ENCODE results near the gene SYT1. TPM values are rescaled to one million over a fixed set of nuclear protein-coding genes. Genes with fewer than 3 reads are reported as not detected.

The SYT1 gene
- total RNA-seq, 1 experiment from 2014 or later = not detected

DNA sequence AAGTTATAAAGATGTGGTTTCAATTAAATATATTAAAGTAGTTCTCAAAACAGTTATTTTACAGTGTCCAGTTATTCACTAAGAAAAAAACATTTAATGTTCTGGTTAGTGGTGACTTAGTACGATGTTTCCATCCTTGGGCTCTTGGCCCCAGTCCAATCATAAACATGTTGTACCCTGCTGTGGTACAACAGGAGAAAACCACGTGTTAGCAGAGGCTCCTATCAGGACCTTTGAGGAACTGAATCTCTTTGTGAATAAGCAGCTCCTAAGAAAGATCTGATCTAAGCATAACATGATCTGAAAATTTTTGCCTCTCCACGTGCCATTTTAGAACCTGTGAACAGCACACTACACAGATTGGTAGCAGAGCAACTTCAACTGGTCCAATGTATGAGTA lies 234.0 kb downstream of the SYT1 start:
- DNase-seq (ENCODE audit: low spot score) = peak; percentile 51
- in situ Hi-C loops (cut with HindIII; ENCODE audit: low sequenced_read_pairs) = no loop called here

- DNase-seq (ENCODE audit: low spot score) = no peak
- in situ Hi-C loops (cut with HindIII; ENCODE audit: low sequenced_read_pairs) = no loop called here
Observed at GRCh38 chr12:79108962-79109361, 244.4 kb downstream of the SYT1 start.

GRCh38 chr12:79114896-79115295 lies 250.3 kb downstream of the SYT1 start:
- DNase-seq (ENCODE audit: low spot score) = no peak
- in situ Hi-C loops (cut with HindIII; ENCODE audit: low sequenced_read_pairs) = no loop called here

DNA sequence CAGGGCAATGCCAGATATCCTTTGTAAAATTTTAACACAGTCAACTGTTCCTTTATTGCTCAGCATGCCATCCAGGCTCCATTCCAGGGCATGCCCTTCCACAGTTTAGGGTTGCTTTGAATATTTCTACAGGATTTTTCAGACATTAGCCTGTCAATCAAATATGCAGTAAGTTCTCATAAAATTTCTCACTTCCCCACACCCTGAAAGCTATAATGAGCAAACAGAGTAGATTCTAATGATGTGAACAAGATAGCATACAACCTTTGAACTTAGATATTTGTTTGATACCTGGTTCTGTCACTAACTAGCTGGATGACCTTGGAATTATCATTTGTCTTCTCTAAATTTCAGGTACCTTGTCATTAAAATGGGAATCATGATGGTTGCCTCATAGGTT lies 251.2 kb downstream of the SYT1 start:
- DNase-seq (ENCODE audit: low spot score) = no peak
- in situ Hi-C loops (cut with HindIII; ENCODE audit: low sequenced_read_pairs) = no loop called here

DNA sequence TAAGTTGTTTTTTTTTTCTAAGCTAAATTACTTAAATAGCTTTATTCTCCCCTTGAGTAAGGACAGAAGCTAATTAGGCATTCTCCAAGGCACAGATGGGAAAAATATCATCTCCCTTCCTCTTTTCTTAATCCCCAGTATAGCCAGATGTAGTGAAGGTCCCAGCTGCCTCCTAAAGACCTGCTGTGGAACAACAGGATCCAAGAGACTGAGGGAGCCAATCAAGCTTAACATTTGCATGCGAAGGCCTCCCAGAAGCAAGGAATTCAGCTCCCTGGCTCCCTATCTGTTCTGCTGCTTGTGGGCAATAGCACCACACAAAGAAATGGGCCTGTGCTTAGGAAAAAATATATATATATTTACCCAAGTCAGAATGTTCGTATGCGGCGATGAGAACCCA lies 255.2 kb downstream of the SYT1 start:
- in situ Hi-C loops (cut with HindIII; ENCODE audit: low sequenced_read_pairs) = no loop called here
- no peak for DNase-seq (ENCODE audit: low spot score)

DNA sequence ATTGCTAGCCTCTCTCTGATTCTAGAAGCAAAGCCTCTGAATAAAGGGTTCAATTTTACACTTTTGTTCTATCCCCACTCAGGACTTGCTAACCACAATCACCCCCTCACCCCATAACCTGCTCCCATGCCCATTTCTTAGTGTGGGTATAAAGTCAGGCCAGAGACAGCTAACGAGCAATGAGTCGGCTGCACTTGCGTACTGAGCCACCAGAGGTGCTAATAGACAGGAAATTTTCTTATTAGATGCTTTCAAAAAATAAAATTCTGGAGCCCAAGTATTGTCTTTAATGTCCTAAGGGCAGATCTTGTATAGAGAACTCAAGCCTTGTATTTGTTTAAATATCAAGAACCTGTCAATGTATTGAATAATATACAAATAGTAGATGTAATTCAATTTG lies 256.9 kb downstream of the SYT1 start:
- DNase-seq (ENCODE audit: low spot score) = no peak
- in situ Hi-C loops (cut with HindIII; ENCODE audit: low sequenced_read_pairs) = no loop called here

GRCh38 chr12:79124385-79124784 lies 259.8 kb downstream of the SYT1 start:
- in situ Hi-C loops (cut with HindIII; ENCODE audit: low sequenced_read_pairs) = no loop called here
- no peak for DNase-seq (ENCODE audit: low spot score)

DNA sequence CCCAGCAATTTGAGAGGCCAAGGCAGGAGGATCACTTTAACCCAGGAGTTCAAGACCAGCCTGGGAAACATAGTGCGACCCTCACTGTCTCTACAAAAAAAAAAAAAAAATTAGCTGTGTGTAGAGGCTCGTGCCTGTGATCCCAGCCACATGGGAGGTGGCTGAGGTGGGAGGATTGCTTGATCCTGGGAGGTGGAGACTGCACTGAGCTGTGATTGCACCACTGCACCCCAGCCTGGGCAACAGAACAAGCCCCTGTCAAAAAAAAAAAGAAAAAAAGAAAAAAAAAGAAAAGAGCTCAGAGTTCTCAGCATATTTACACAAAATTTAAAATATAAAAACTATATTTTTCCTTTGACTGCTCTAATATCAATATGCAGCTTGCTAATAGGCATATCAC lies 260.8 kb downstream of the SYT1 start:
- in situ Hi-C loops (cut with HindIII; ENCODE audit: low sequenced_read_pairs) = no loop called here
- DNase-seq (ENCODE audit: low spot score) = no peak

DNA sequence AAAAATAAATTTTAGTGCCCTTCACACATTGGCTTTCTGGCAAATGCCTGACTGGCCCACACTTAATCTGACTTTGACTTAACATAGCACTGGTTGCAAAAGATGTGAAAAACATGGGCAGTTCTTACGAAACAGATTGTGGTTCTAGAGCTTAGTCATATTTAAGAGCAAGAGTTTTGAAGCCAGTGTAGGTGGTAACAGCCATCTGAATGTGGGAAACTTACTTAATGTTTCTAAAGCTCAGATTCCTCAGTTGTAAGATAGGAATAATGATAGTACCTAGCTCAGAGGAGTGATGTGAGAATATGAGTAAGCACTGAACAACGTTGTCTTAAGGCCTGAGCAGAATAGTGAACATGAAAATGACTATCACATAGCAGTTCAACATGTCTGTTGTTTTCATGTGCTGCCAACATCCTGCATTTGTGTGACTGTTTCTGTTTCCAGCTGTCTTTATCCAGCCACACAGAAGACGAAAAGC lies 262.7 kb downstream of the SYT1 start:
- no peak for DNase-seq (ENCODE audit: low spot score)
- in situ Hi-C loops (cut with HindIII; ENCODE audit: low sequenced_read_pairs) = no loop called here

DNA sequence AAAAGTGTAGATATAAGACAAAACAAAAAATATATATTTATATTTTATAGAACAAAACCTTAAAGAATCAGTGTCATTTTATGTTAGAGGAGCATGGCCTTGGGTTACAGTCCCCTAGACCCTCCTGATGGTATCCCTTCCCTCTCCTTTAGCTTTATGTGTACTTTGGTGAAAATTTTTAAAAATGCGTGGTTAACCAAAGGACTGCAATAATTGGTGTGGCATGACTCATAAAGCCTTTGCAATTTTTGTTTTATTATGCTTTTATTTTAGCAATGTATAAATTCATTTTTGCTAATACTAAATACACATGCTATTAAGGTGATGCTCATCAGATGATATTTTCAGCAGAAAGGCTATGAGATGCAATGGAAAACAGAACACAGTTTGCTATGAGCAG lies 264.4 kb downstream of the SYT1 start:
- in situ Hi-C loops (cut with HindIII; ENCODE audit: low sequenced_read_pairs) = no loop called here
- no peak for DNase-seq (ENCODE audit: low spot score)

DNA sequence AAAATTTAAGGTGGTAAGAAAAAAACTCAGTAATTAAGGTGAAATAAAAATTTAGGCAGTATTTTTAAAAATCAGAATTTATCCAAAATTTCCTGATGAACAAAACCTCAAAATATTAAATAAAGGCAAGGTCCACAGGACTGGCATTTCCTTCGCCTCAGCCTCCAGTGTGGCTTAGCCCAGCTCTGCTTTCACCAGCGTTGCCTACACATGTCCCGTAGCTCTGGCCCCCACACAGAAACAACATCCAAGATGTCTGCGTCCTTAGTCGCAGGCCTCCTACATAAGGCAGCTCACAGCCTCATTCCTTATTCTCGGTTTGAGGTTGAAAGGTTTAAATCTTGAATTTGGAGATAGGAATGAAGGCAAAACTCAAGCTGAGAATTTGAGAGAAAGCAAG lies 274.3 kb downstream of the SYT1 start:
- no peak for DNase-seq (ENCODE audit: low spot score)
- in situ Hi-C loops (cut with HindIII; ENCODE audit: low sequenced_read_pairs) = no loop called here

GRCh38 chr12:79140711-79141110 lies 276.1 kb downstream of the SYT1 start:
- DNase-seq (ENCODE audit: low spot score) = peak; percentile 77
- in situ Hi-C loops (cut with HindIII; ENCODE audit: low sequenced_read_pairs) = no loop called here

DNA sequence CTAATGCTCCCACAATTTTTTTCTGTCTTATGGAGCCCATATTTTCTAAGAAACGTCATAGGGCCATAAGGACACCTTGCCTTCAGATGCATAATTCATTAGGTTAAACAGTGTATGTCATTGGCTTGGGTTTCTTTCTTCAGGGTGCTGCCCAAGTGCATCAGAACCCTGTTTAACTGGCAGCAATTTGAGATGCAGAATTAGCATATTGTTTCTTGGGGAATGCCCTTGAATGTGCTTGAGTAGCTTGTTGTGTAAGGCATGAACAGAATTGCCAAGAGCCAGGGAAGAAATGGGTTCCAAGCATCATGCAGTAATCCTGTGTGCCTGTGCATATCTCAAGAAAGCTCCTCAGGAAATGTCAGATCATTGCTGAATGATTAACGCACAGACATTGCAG lies 277.2 kb downstream of the SYT1 start:
- DNase-seq (ENCODE audit: low spot score) = peak; percentile 35

GRCh38 chr12:79143803-79144202 lies 279.2 kb downstream of the SYT1 start:
- DNase-seq (ENCODE audit: low spot score) = peak; percentile 76
- in situ Hi-C loops (cut with HindIII; ENCODE audit: low sequenced_read_pairs) = no loop called here

More for the DNA sequence above, 277.2 kb downstream of the SYT1 start:
- in situ Hi-C loops (cut with HindIII; ENCODE audit: low sequenced_read_pairs) = no loop called here

DNA sequence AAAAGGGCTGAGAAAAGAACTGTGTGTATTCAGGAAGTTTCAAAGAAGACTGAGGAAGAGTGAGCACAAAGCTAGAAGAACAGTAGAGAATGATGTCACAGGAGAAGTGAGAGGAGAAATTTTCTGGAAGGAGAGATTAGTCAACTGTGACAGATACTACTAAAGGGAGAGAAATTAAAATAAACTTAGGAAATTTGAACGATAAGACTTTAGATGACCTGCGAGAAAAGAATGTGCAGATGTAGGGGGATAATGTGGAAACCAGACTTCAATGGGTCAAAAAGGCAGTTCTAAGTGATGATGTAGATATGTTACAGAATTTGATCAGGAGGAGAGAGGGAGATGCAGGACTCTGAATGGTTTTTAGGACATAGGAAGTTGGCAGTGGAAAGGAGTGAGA lies 287.4 kb downstream of the SYT1 start:
- DNase-seq (ENCODE audit: low spot score) = no peak
- in situ Hi-C loops (cut with HindIII; ENCODE audit: low sequenced_read_pairs) = no loop called here

- in situ Hi-C loops (cut with HindIII; ENCODE audit: low sequenced_read_pairs) = no loop called here
- DNase-seq (ENCODE audit: low spot score) = no peak
Observed at GRCh38 chr12:79155683-79156082, 291.1 kb downstream of the SYT1 start.

DNA sequence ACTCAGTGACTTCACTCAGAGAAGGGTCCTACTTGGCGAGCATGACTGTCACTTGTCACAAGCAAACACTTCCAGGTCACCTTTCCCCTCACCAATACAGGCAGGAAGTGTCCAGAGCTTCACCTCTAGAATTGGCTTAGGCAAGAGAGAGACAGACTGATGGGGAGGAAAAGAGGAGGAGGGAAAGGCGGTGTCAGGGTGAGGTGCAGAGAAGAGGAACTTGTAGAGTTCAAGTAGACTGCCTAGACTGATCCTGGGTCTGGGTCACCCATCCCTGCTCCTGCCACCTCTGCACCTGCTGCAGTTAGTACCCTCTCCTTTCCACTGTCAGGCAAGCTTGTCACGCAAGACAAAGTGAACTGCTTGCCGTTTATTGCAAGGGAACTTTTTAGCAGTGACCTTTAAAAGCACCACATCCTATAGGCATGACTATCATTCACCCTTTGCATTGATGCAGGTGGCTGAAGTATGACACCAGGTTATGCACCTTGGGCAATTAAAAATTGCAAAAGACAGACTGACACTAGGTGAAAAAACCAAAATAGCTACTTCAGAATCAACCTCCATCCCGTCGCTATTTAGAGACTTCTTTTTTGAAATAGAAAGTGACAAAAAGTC lies 292.4 kb downstream of the SYT1 start:
- in situ Hi-C loops (cut with HindIII; ENCODE audit: low sequenced_read_pairs) = no loop called here
- DNase-seq (ENCODE audit: low spot score) = no peak

DNA sequence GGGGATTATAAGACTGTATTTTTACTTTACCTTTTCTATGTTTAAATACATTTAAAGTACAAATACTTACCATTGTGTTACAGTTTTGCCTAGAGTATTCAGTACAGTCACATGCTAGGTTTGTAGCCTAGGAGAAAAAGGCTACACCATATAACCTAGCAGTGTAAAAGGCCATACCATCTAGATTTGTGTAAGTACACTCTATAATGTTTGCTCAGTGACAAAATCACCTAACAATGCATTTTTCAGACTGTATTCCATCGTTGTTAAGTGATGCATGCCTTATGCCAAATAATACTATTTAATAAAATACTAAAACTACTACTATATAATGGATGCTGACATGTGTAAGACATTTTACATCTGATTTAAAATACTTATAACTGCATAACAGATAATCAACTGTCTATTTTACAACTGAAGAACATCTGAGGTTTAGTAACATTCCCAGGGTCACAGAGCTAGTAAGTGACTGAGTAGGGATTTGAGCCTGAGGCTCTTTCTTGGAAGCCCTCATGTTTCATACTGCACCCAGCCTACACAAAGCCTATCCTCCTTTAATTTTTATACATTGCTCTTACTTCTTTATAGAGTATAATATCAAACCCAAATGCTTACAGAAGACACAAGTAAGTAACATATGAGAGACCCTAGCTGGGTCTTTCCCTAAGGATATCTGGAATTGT lies 296.8 kb downstream of the SYT1 start:
- DNase-seq (ENCODE audit: low spot score) = peak; percentile 35

DNA sequence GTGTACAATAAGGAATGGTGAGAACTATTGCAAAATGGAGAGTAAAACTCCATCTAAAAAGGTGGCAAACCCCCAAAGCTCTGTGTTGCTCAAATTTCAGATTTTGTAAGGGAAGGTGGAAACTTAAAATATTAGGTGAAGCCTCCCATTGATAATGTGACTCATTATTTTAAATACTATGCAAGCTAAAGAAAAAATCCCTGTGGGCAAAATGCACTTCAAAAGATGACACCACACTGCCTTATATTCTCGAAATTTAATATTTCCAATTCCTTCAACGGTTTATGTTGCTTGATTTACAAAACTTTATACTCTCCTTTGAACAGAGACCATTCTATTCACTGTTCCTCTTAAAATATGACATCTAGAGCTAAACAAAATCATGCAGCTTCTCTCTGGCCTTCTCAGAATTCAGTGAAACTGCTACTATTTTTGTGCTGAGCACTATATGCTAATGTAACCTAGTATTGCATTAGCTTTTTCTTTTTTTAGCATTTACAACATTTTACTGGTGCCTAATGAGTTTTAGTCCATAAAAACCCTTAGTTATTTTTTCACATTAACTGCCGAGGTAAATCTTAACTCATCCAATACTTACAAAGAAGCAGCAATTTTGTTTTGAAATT lies 297.7 kb downstream of the SYT1 start:
- DNase-seq (ENCODE audit: low spot score) = no peak
- in situ Hi-C loops (cut with HindIII; ENCODE audit: low sequenced_read_pairs) = no loop called here

More for the DNA sequence above, 296.8 kb downstream of the SYT1 start:
- in situ Hi-C loops (cut with HindIII; ENCODE audit: low sequenced_read_pairs) = no loop called here

DNA sequence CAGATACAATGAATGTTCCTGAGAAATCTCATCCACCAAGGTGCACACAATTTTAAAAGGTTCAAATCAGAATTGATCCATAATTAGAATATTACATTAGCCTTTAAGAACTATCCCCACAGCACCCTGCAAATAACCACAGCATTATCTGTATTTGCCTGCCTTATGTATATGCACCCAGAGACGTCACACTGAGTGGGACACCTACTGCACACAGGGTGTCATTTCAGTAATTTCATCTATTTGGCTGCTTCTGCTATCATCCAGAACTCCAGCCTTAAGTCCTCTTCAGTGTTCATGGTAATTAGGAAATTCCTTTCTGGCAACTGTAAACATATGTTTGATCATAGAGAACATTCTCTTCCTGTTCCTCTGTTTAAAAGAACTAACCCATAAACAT lies 298.4 kb downstream of the SYT1 start:
- in situ Hi-C loops (cut with HindIII; ENCODE audit: low sequenced_read_pairs) = no loop called here
- no peak for DNase-seq (ENCODE audit: low spot score)

- in situ Hi-C loops (cut with HindIII; ENCODE audit: low sequenced_read_pairs) = no loop called here
- DNase-seq (ENCODE audit: low spot score) = no peak
Observed at GRCh38 chr12:79164890-79165289, 300.3 kb downstream of the SYT1 start.
